Measurements from ENCODE around the gene TTC7B.

DNA sequence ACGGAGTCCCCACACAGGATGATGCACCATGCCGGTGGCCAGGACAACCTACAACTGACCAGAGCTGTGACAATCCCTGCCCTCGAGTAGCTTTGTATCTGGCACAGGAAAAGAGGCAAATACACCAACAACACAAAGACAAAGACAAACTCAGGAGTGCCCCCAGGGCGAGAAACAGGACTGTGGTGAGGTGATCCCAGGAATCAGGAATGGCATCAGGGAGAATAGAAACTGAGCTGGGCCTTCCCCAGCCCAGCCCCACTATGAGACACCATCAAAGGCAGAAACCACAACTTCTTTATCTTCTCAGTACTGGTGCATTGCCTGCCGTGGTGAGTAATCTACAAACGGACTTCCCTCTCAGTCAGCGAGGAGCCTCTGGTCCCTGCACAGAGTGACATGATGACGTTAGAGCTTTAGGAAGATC is 157.7 kb downstream of the TTC7B start:
- no peak for TF ChIP-seq CTCF (IDR thresholded peaks at IDR 0.05)
- no peak for TF ChIP-seq POLR2A (IDR thresholded peaks at IDR 0.05)
